Endothelial cell (in vitro differentiated cells): ENCODE measurements around the gene PRKD1. TPM values are rescaled to one million over a fixed set of nuclear protein-coding genes. Genes with fewer than 3 reads are reported as not detected.

ENCODE experiments used
- DNase-seq: peaks from one replicate; pipeline ENCODE4 v3.0.0; 2021; ENCODE audit warnings: low spot score
- H3K27ac Mint-ChIP-seq: one replicate; pipeline ENCODE4 v1.8.0; 2021; ENCODE audit warnings: mixed read lengths, inconsistent platforms; ENCODE audit not compliant: unreplicated experiment
- H3K27me3 Mint-ChIP-seq: one replicate; pipeline ENCODE4 v1.8.0; 2021; ENCODE audit warnings: mild to moderate bottlenecking, moderate library complexity, mixed read lengths, inconsistent platforms; ENCODE audit not compliant: unreplicated experiment
- H3K36me3 Mint-ChIP-seq: one replicate; pipeline ENCODE4 v1.8.0; 2021; ENCODE audit warnings: mild to moderate bottlenecking, low read depth, mixed read lengths, inconsistent platforms; ENCODE audit not compliant: unreplicated experiment
- H3K4me1 Mint-ChIP-seq: one replicate; pipeline ENCODE4 v1.8.0; 2021; ENCODE audit warnings: mild to moderate bottlenecking, mixed read lengths, inconsistent platforms; ENCODE audit not compliant: unreplicated experiment
- H3K4me3 Mint-ChIP-seq: one replicate; pipeline ENCODE4 v1.8.0; 2021; ENCODE audit warnings: mild to moderate bottlenecking, mixed read lengths, inconsistent platforms; ENCODE audit not compliant: unreplicated experiment
- H3K9me3 Mint-ChIP-seq: one replicate; pipeline ENCODE4 v1.8.0; 2021; ENCODE audit warnings: mixed read lengths, inconsistent platforms; ENCODE audit not compliant: unreplicated experiment
- total RNA-seq: library from RNA; stranded (reverse); fragmentation: NEBNext Ultra II Directional; extraction: Animal tissue kit (Norgen Biotek cat#: 25700); gene quantifications from one replicate; pipeline ENCODE4 v1.2.1, GENCODE V29; 2021; ENCODE audit not compliant: unreplicated experiment
- TF ChIP-seq, protein P1 (sequence below): fragments of 200-600 bp; sonication (generic); IDR thresholded peaks from one replicate; pipeline ENCODE4 v1.5.0; 2021; ENCODE audit warnings: antibody characterized with exemption; ENCODE audit not compliant: unreplicated experiment

Gene PRKD1
- total RNA-seq, 1 donor from 2014 or later = 9.0 TPM

DNA sequence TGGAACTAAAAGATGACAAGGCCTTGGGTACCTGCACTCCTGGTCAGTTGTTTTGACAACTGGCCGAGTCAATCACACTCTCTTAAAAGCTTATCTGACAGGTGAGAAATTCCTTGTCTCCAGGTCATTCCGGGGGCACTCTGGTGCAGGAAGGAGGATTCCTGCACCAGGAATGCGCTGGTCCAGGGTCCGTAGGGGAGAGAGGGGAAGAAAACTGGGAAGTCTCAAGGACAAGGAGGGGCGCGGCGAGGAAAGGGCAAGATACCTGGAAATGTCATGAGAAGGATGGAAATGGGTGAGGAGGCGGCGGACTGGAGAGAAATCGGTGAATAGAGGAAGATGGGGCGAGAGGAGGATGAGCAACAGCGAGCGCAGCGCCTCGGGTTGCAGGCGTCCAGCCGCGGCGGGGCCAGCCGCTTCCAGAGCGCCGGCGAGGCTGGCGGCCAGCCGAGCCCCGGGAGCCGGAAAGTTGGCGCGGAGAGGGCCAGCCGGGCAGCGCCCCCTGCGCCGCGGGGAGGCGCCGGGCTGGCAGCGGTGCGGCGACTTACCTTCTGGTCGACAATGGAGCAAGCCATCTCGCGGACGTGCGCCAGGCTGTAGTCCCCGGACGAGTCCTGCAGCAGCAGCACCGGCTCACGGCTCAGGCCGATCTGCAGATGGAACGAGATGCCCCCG lies 809 bp downstream of the PRKD1 start:
- DNase-seq = peak; percentile 53

DNA sequence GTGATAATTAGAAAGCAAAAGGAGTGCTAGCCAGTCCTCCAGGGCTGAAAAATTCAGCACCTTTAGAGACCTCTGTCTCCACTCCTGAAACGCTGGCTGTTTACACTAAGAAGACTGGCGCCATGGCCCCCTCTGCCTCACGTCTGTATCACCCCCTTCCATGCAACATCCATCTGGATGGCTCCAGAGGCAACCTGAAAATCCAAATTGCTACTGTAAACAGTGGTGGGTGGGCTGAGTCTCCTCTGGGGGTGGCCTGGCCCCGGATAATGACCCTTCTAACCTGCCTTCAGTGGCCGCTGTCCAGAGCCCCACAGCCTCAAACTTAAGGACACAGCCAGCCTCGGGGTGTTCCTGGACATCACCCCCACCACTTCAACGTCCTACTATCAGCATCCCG lies 1.4 kb downstream of the PRKD1 start:
- Mint-ChIP-seq H3K27ac (no peak overlapping the region), H3K9me3 (no peaks in the 10 kb centered on the region), H3K4me1 (peaks cover 21% of the 10 kb centered on the region), H3K27me3 (peaks cover 7% of the 10 kb centered on the region), H3K36me3 (peaks cover 3% of the 10 kb centered on the region), H3K4me3 (peak overlapping the region; percentile 96)
- TF ChIP-seq, protein P1, sequence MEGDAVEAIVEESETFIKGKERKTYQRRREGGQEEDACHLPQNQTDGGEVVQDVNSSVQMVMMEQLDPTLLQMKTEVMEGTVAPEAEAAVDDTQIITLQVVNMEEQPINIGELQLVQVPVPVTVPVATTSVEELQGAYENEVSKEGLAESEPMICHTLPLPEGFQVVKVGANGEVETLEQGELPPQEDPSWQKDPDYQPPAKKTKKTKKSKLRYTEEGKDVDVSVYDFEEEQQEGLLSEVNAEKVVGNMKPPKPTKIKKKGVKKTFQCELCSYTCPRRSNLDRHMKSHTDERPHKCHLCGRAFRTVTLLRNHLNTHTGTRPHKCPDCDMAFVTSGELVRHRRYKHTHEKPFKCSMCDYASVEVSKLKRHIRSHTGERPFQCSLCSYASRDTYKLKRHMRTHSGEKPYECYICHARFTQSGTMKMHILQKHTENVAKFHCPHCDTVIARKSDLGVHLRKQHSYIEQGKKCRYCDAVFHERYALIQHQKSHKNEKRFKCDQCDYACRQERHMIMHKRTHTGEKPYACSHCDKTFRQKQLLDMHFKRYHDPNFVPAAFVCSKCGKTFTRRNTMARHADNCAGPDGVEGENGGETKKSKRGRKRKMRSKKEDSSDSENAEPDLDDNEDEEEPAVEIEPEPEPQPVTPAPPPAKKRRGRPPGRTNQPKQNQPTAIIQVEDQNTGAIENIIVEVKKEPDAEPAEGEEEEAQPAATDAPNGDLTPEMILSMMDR = no peak
- no peak for DNase-seq

More for the DNA sequence above, 809 bp downstream of the PRKD1 start:
- TF ChIP-seq, protein P1 = no peak
- H3K36me3 Mint-ChIP-seq = peaks cover 3% of the 10 kb centered on the region
- no peaks in the 10 kb centered on the region for H3K9me3 Mint-ChIP-seq
- peak overlapping the region; percentile 96 for H3K4me3 Mint-ChIP-seq
- peaks cover 7% of the 10 kb centered on the region for H3K27me3 Mint-ChIP-seq
- H3K4me1 Mint-ChIP-seq = peaks cover 21% of the 10 kb centered on the region
- H3K27ac Mint-ChIP-seq = no peak overlapping the region

DNA sequence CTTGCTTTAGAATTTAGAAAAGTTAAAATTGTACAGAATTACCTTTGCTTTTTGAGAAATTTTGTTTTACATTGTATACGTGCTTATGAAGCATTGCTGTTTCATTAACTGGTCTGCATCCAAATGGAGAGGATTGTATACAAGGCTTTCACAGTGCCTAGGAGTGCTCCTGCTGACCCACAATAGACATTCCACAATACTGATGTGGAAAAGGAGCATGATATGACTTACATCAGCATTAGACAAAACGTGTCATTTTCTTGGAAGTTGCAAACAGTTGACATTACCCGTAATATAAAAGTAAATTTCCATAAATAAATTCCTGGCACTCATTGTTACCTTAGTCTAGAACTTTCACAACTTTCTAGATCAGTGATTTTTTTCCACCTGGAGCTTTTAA lies 1.9 kb downstream of the PRKD1 start:
- H3K27me3 Mint-ChIP-seq = peaks cover 7% of the 10 kb centered on the region
- H3K9me3 Mint-ChIP-seq = no peaks in the 10 kb centered on the region
- peak overlapping the region; percentile 96 for H3K4me3 Mint-ChIP-seq
- TF ChIP-seq, protein P1 = no peak
- H3K36me3 Mint-ChIP-seq = peaks cover 3% of the 10 kb centered on the region
- no peak overlapping the region for H3K27ac Mint-ChIP-seq
- H3K4me1 Mint-ChIP-seq = peaks cover 21% of the 10 kb centered on the region
- DNase-seq = no peak

DNA sequence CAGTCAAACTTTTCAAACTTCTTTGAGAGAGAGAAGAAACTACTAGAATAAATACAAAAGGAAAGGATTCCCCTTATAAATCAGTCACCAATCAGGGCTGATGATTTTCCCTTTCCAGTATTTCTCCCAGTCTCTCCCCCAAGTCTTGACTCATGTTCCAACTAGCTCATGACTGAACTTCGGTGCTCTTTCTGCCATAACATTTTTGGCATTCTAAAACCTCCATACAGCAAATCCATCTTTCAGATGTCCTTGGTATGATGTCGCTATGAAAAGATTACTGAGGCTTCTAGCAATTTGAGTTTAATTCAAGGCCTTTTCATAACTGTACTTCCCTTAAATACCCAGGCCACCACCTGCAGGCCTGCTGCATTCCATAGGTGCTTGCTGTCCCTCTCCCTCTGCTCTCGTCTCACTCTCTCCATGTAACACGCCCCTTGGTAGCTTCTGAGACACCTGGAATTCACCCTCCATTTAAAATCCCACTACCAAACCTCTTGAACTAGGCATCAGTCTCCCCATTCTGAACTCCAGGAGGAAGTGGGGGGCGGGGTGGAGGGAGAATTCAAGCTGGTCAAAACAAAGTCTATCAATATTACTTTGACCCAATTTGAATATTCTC lies 2.4 kb downstream of the PRKD1 start:
- TF ChIP-seq, protein P1 = no peak
- H3K4me3 Mint-ChIP-seq = no peak overlapping the region
- H3K27me3 Mint-ChIP-seq = peaks cover 7% of the 10 kb centered on the region
- DNase-seq = no peak
- no peaks in the 10 kb centered on the region for H3K9me3 Mint-ChIP-seq
- H3K27ac Mint-ChIP-seq = no peak overlapping the region
- H3K36me3 Mint-ChIP-seq = peaks cover 3% of the 10 kb centered on the region
- peaks cover 21% of the 10 kb centered on the region for H3K4me1 Mint-ChIP-seq

DNA sequence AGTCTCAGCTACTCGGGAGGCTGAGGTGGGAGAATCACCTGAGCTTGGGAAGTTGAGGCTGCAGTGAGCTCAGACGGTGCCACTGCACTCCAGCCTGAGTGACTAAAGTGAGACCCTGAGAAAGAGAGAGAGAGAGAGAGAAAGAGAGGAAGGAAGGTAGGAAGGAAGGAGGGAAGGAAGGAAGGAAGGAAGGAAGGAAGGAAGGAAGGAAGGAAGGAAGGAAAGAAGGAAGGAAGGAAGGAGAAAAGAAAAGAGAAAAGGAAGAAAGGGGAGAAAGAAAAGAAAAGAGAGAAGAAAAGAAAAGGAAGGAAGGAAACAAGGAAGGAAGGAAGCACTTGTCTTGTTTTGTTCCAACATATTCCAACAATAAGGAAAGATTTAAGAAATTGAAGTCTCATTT lies 7.8 kb downstream of the PRKD1 start:
- Mint-ChIP-seq H3K27me3 (peaks cover 3% of the 10 kb centered on the region), H3K36me3 (no peaks in the 10 kb centered on the region), H3K9me3 (no peaks in the 10 kb centered on the region), H3K27ac (no peak overlapping the region), H3K4me3 (no peak overlapping the region), H3K4me1 (peaks cover 5% of the 10 kb centered on the region)
- TF ChIP-seq, protein P1 = no peak
- no peak for DNase-seq
